WTC11 (cell line): ENCODE data around the gene TMEM234. TPM values are rescaled to one million over a fixed set of nuclear protein-coding genes. Genes with fewer than 3 reads are reported as not detected.

Source experiments
- ARID4B ChIP-seq: sonication (generic); formaldehyde crosslinking; IDR thresholded peaks from 2 replicates; pipeline ENCODE4 v1.8.0; 2023; ENCODE audit warnings: missing genetic modification reagents, mild to moderate bottlenecking, borderline replicate concordance
- ATF6 ChIP-seq: sonication (generic); formaldehyde crosslinking; IDR thresholded peaks from 2 replicates; pipeline ENCODE4 v1.8.1; 2023; ENCODE audit warnings: mild to moderate bottlenecking, missing genetic modification reagents
- CTCF ChIP-seq: fragments of 200-600 bp; IDR thresholded peaks from 2 replicates; pipeline ENCODE4 v1.8.0; 2022; ENCODE audit warnings: antibody characterized with exemption
- NFATC4 ChIP-seq: fragments of 250-450 bp; sonication (Bioruptor Pico); IDR thresholded peaks from 2 replicates; pipeline ENCODE4 v1.9.0; 2021; ENCODE audit warnings: mild to moderate bottlenecking
- NR1H2 ChIP-seq: sonication (generic); formaldehyde crosslinking; IDR thresholded peaks from 2 replicates; pipeline ENCODE4 v1.9.0; 2021; ENCODE audit warnings: mild to moderate bottlenecking, moderate library complexity, missing genetic modification reagents
- PRDM15 ChIP-seq: sonication (generic); formaldehyde crosslinking; IDR thresholded peaks from 2 replicates; pipeline ENCODE4 v1.8.0; 2022; ENCODE audit warnings: missing genetic modification reagents
- PRRX2 ChIP-seq: fragments of 250-450 bp; sonication (Bioruptor Pico); IDR thresholded peaks from 2 replicates; pipeline ENCODE4 v1.8.0; 2021; ENCODE audit warnings: mild to moderate bottlenecking
- ZNF138 ChIP-seq: sonication (generic); formaldehyde crosslinking; conservative IDR thresholded peaks from 2 replicates; pipeline ENCODE4 v1.8.1; 2022; ENCODE audit warnings: mild to moderate bottlenecking, moderate library complexity, missing genetic modification reagents
- ZNF396 ChIP-seq: fragments of 250-450 bp; sonication (Bioruptor Pico); IDR thresholded peaks from 2 replicates; pipeline ENCODE4 v1.8.0; 2021; ENCODE audit warnings: mild to moderate bottlenecking, moderate library complexity, borderline replicate concordance
- ZNF532 ChIP-seq: fragments of 250-450 bp; sonication (Bioruptor Pico); IDR thresholded peaks from 2 replicates; pipeline ENCODE4 v1.9.0; 2021; ENCODE audit warnings: mild to moderate bottlenecking, borderline replicate concordance
- total RNA-seq: library from RNA; stranded (reverse); gene quantifications from 3 replicates; pipeline ENCODE4 v1.2.3, GENCODE V29; 2021

The TMEM234 gene
- total RNA-seq, 1 experiment from 2014 or later, result 11.9 TPM

GRCh38 chr1:32232558-32233304 lies 10.6 kb upstream of the TMEM234 start (continued):
- TF ChIP-seq CTCF (no peak), PRRX2 (no peak), ATF6 (CRISPR knock-in tag) (no peak), ARID4B (no peak), PRDM15 (CRISPR knock-in tag) (no peak), ZNF138 (no peak), NR1H2 (no peak), ZNF396 (CRISPR knock-in tag) (no peak), NFATC4 (CRISPR knock-in tag) (no peak), ZNF532 (CRISPR knock-in tag) (no peak)
- TF ChIP-seq, all 79 proteins: peak for 0
